Measurements from ENCODE around the gene AEBP2. TPM values are rescaled to one million over a fixed set of nuclear protein-coding genes. Genes with fewer than 3 reads are reported as not detected.

AEBP2 gene
- total and polyA plus RNA-seq, 2 donors (not counting 3 experiments of a cell fraction or from before 2014, with no cell fraction given): 8.8 to 42.2 TPM

- no peak overlapping the region for H3K4me3 ChIP-seq (replicated peaks in 1 of 3; ENCODE audit: insufficient read depth in 1 of 3, low read depth in 1 of 3, low read length in 3 of 3)
- intact Hi-C loops (cut with micrococcal nuclease): no loop called here
- H3K4me1 ChIP-seq (ENCODE audit: control insufficient read depth, extremely low read depth, insufficient read depth, low read length): peaks cover 2% of the 10 kb centered on the region
- no peak overlapping the region for H3K4me2 ChIP-seq (ENCODE audit: insufficient read depth, low read length)
- POLR2A ChIA-PET: no interaction called here
- H3K27ac ChIP-seq (ENCODE audit: insufficient read depth, low read depth, low read length): no peak overlapping the region
- TF ChIP-seq FOS (IDR thresholded peaks at IDR 0.05; ENCODE audit: borderline replicate concordance, insufficient read depth, low read length) (no peak), CTCF (IDR thresholded peaks at IDR 0.05; ENCODE audit: extremely low read depth in 1 of 2, insufficient read depth in 1 of 2, low read depth in 1 of 2, low read length in 2 of 2) (no peak), MYC (IDR thresholded peaks at IDR 0.05; ENCODE audit: low read depth, low read length) (no peak), POLR2A (IDR thresholded peaks at IDR 0.05; ENCODE audit: low read depth, low read length) (no peak), GATA2 (IDR thresholded peaks at IDR 0.05; ENCODE audit: insufficient read depth, insufficient read length, low read depth, low read length) (no peak), POLR2AphosphoS5 (IDR thresholded peaks at IDR 0.05; ENCODE audit: insufficient read depth, low read depth, low read length) (no peak), JUN (IDR thresholded peaks at IDR 0.05; ENCODE audit: borderline replicate concordance, insufficient read depth, insufficient read length, low read depth) (no peak), EZH2 (IDR thresholded peaks at IDR 0.05; ENCODE audit: borderline replicate concordance, low read depth, low read length, severe bottlenecking) (no peak)
- TF ChIP-seq, protein P1, sequence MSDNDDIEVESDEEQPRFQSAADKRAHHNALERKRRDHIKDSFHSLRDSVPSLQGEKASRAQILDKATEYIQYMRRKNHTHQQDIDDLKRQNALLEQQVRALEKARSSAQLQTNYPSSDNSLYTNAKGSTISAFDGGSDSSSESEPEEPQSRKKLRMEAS (IDR thresholded peaks at IDR 0.05; ENCODE audit: insufficient read depth, insufficient read length): no peak
- no TSS peak for BruUV-seq (replicated peaks)
- dilution Hi-C loops (cut with MboI; ENCODE audit: extremely low pct_ligation_motif_present, low sequenced_read_pairs): no loop called here
- H3K27me3 ChIP-seq (ENCODE audit: control insufficient read depth in 2 of 2, insufficient read depth in 2 of 2, low read length in 2 of 2): no peaks in the 10 kb centered on the region
- no peak for DNase-seq (ENCODE audit: low read depth, low spot score)
- no peak overlapping the region for H2AFZ ChIP-seq (ENCODE audit: low read depth, low read length)
- no peaks in the 10 kb centered on the region for H3K9me1 ChIP-seq (replicated peaks; ENCODE audit: control insufficient read depth, extremely low read depth, insufficient read depth, low read length)
- H4K20me1 ChIP-seq (replicated peaks; ENCODE audit: control insufficient read depth, extremely low read depth, insufficient read depth, low read length): peaks cover 2% of the 10 kb centered on the region
- peaks cover 0 to 3% of the 10 kb centered on the region in 2 experiments for H3K36me3 ChIP-seq (ENCODE audit: control insufficient read depth in 2 of 2, extremely low read depth in 1 of 2, insufficient read depth in 2 of 2, low read length in 2 of 2)
- peaks cover 59% of the 10 kb centered on the region for H3K79me2 ChIP-seq (ENCODE audit: control insufficient read depth, insufficient read depth, low read length)
- no peak for FAIRE-seq
- CTCF ChIA-PET: interaction anchor here (0.9 kb wide), 1 partner anchor 17 kb away, joined by 3 read pairs; no protein-coding TSS in a partner anchor
- no peaks in the 10 kb centered on the region for H3K9me3 ChIP-seq (replicated peaks; ENCODE audit: control insufficient read depth, insufficient read depth, low read length)
- no peak overlapping the region for H3K9ac ChIP-seq (replicated peaks; ENCODE audit: extremely low read depth, insufficient read depth, low read length)
Measured at GRCh38 chr12:19490908-19491307, 51.6 kb downstream of the AEBP2 start.

Measured in endothelial cell of umbilical vein (primary cell).